ENCODE results near the gene CRIP1.

GRCh38 chr14:105529319-105529568 lies 42.6 kb downstream of the CRIP1 start:
- TF ChIP-seq CTCF (IDR thresholded peaks at IDR 0.05): no peak
- TF ChIP-seq ZFX (IDR thresholded peaks at IDR 0.05; ENCODE audit: borderline replicate concordance): no peak

All from 22Rv1 (cell line).